ENCODE results near the gene AGAP1.
"Not testable (repeated sequence)": the region's sequence is repeated elsewhere in the genome, so short reads cannot be mapped to it uniquely, and the experiment has no call there.

Gene AGAP1

DNA sequence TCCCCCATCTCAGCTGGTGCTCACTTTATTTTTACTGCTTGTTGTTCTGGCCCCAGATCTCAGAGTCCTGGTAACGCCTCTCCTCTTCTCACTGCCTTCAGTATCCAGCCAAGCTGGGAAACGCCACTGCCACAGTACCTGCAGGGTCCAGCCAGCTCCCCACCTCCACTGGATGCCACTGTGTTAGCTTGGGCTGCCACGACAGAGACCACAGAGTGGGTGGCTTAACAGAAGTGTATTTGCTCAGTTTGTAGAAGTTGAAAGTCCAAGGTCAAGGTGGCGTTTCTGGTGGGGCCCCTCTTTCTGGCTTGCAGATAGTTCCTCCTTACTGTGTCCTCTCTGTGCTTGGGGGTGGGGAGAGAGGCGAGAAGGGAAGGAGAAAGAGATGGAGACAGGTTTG lies 107.1 kb downstream of the AGAP1 start:
- no peak overlapping the region for H3K27ac ChIP-seq
- no peak for DNase-seq (ENCODE audit: low spot score)
- no peak overlapping the region for H3K4me3 ChIP-seq
- TF ChIP-seq, protein P1, sequence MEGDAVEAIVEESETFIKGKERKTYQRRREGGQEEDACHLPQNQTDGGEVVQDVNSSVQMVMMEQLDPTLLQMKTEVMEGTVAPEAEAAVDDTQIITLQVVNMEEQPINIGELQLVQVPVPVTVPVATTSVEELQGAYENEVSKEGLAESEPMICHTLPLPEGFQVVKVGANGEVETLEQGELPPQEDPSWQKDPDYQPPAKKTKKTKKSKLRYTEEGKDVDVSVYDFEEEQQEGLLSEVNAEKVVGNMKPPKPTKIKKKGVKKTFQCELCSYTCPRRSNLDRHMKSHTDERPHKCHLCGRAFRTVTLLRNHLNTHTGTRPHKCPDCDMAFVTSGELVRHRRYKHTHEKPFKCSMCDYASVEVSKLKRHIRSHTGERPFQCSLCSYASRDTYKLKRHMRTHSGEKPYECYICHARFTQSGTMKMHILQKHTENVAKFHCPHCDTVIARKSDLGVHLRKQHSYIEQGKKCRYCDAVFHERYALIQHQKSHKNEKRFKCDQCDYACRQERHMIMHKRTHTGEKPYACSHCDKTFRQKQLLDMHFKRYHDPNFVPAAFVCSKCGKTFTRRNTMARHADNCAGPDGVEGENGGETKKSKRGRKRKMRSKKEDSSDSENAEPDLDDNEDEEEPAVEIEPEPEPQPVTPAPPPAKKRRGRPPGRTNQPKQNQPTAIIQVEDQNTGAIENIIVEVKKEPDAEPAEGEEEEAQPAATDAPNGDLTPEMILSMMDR (IDR thresholded peaks at IDR 0.05): no peak

DNA sequence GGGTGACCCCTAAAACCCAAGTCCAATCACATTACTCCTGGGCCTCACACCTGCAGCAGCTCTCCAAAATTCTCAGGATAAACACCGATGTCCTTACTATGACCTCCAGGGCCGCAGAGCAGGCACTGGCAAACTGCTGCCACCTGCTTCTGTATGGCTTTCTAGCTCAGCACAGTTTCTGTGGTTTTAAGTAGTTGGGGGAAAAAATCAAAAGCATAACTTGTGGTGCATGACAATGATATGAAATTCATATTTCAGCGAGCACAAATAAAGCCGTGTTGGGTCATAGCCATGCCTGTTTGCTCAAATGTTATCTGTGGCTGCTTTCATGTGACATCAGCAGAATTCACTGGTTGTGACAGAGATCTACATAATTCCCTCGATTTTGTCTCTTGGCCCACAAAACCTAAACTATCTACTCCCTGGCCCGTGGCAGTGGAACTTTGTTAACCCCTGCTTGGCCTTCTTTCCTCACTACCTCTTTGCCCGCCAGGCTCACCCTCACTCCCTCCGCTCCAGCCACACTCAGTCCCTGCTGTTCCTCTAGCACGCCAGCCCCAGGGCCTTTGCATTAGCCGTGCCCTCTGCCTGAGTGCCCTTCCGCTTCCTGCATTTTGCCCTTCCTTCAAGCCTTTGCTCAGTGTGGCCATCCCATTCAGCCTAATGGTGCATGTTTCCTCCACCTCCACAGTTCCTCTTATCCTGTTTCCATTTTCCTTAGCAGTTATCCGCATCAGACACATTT lies 108.3 kb downstream of the AGAP1 start:
- H3K4me3 ChIP-seq: no peak overlapping the region
- H3K27ac ChIP-seq: no peak overlapping the region
- TF ChIP-seq, protein P1 (IDR thresholded peaks at IDR 0.05): no peak
- DNase-seq (ENCODE audit: low spot score): no peak

DNA sequence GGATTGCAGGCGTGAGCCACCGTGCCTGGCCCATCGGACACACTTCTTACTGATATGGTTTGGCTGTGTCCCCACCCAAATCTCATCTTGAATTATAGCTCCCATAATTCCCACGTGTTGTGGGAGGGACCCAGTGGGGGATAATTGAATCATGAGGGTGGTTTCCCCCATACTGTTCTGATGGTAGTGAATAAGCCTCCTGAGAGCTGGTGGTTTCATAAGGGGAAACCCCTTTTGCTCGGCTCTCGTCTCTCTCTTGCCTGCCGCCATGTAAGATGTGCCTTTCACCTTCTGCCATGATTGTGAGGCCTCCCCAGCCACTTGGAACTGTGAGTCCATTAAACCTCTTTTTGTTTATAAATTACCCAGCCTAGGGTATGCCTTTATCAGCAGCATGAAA lies 109.1 kb downstream of the AGAP1 start:
- not testable (repeated sequence) for H3K4me3 ChIP-seq; H3K27ac ChIP-seq; DNase-seq (ENCODE audit: low spot score)

DNA sequence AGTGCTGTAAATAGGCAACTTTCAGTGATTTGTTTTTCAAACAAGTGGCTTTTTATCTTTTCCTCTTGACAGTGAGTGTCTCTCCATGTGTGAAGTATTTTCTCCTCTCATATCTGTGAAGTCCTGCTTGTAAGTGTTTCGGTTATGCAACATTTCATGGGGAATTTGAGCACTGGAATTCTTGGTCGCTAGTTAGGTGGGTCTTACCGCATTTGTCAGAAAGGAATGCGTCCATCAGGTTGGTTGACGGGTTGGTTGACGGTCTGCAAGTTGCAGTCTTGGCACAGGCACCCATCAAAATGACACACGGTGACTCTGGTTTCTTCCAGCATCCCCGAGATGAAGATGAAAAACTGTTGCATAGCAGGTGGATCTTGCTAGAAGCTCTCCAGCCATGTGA lies 109.8 kb downstream of the AGAP1 start:
- Histone ChIP-seq H3K4me3 (no peak overlapping the region), H3K27ac (no peak overlapping the region)
- TF ChIP-seq, protein P1 (IDR thresholded peaks at IDR 0.05): no peak
- no peak for DNase-seq (ENCODE audit: low spot score)

DNA sequence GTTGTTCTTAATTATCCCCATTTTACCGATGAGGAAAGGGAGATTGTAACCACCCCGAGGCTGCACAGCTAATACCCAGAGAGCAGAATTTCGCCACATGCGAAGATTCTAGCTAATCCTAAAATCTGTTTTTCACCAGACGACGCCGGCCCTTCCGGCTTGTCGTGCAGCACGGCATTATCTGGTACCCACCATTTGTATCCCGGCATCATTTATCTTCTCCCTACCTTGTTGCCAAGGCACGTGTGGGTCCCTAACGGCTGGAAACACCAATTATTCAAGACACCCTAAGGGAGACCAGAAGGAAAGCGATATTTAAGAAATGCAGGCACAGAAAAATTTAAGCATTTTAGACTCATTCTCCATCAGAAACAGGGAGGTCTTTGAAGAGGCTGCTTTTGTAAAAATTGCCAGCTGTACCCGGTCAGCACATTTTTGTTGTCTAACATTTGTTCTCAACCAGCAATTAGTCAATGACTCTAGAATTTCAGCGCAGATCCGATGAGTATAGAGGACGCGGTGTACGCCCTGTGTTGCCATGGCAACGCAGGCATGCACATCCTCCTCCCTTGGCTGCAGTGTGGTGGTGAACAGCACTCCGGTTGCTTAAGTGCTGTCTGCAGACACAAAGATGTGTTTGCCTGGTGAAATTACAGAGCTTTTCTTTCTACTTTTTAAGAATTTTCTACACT lies 111.6 kb downstream of the AGAP1 start:
- peak overlapping the region in 1 of 2 donors; percentile 67 for H3K27ac ChIP-seq
- peak overlapping the region; percentile 17 for H3K4me3 ChIP-seq
- DNase-seq (ENCODE audit: low spot score): peak; percentile 88
- TF ChIP-seq, protein P1 (IDR thresholded peaks at IDR 0.05): no peak

DNA sequence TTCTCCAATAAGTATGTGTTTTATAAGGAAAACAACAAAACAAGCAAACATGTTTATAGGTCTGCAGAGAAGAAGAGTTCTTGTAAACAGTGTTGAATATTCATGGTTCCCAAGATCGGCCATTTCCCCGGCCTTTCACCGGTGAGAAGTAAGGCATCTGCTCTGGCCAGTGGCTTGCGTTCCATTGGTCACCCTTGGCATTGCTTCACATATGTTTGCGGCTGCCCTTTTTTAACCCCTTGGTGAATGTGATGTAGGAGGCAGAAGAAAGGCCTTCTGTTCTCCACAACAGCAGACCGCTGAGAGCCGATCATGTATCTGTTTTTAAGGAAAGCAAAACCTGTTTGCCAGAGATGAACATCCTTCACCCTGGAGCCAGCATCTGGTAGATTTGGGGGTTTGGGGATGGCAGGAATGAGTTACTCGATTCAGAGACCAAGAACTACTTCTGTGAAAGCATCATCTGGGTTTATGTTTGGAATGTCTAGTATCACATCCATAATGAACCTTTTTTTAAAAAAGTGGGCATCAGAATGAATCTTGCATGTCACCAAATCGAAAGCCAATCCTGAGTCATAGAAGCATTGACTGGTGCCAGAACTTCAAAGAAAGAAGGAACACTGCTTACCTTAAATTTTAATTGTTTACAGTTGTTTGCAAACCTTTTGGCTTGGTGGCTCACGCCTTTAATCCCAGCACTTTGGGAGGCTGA lies 112.3 kb downstream of the AGAP1 start:
- peak overlapping the region; percentile 17 for H3K4me3 ChIP-seq
- H3K27ac ChIP-seq: peak overlapping the region in 1 of 2 donors; percentile 67
- no peak for DNase-seq (ENCODE audit: low spot score)
- TF ChIP-seq, protein P1 (IDR thresholded peaks at IDR 0.05): no peak

DNA sequence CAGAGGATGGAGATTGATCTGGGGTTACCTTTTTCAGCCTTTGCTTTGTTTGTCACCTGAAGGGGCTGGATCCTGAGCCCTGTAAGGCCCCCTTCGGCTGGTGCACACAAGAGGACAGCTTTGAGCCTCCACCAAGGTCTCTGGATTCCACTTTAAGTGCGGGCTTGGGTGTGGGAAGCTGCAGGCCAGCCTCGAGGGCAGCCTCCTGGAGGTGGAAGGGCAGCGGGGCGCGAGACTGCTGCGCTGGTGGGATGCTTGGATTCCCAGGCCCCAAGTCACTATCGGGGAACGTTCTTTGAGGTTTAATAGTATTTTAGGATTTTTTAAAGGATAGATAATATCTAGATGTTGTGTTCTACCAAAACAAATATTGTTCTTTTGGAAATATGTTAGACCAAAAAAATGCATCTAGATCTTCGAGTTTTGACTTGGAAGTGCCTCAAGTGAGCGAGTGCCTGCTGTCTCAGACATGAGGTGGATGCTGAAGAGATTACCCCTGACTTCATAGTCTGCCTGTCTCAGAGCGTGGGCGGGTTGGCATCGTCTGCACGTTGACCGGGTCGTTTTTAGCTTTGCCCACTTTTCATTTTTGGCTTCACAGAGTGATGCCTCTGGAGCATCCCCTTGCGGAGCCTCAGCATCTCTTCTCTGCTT lies 113.8 kb downstream of the AGAP1 start:
- no peak overlapping the region for H3K4me3 ChIP-seq
- TF ChIP-seq, protein P1 (IDR thresholded peaks at IDR 0.05): no peak
- peak overlapping the region; percentile 46 to 82 for H3K27ac ChIP-seq
- no peak for DNase-seq (ENCODE audit: low spot score)
